Vagina (tissue), 2 donors: ENCODE data around the gene C2CD2L.

Source experiments
- CTCF ChIP-seq, 3 experiments: fragments of 450-650 bp in 2 of 3; fragments of 200-600 bp in 1 of 3; sonication (generic) in 1 of 3; IDR thresholded peaks; one replicate each; pipeline ENCODE4 v1.5.1; 2017 to 2019; ENCODE audit warnings: antibody characterized with exemption in 3 of 3, mild to moderate bottlenecking in 2 of 3, moderate library complexity in 2 of 3
- POLR2A ChIP-seq, 2 donors: fragments of 450-650 bp; IDR thresholded peaks; one replicate each; pipeline ENCODE4 v1.6.1; 2017; ENCODE audit warnings: antibody characterized with exemption in 2 of 2, mild to moderate bottlenecking in 2 of 2, moderate library complexity in 2 of 2
- POLR2AphosphoS5 ChIP-seq, 2 donors: sonication (generic); formaldehyde crosslinking; IDR thresholded peaks; one replicate each; pipeline ENCODE4 v1.9.0; 2017; ENCODE audit warnings: antibody characterized with exemption in 2 of 2, mild to moderate bottlenecking in 2 of 2, low read depth in 1 of 2; ENCODE audit not compliant: insufficient read depth in 1 of 2

- TF ChIP-seq CTCF (IDR thresholded peaks at IDR 0.05) (peak in 1 of 3 experiments; percentile 28), POLR2A (IDR thresholded peaks at IDR 0.05) (peak in 1 of 2 donors; percentile 71), POLR2AphosphoS5 (IDR thresholded peaks at IDR 0.05; ENCODE audit: insufficient read depth in 1 of 2, low read depth in 1 of 2) (peak; percentile 94 to 97)
These were observed 14.1 kb downstream of the C2CD2L start, which contains the start of gene HINFP for GRCh38 chr11:119121008-119121810.
